Liver (tissue), 9 donors: Measurements from ENCODE around the gene SLC1A3. TPM values are rescaled to one million over a fixed set of nuclear protein-coding genes. Genes with fewer than 3 reads are reported as not detected.

Source experiments
- DNase-seq: peaks from one replicate; pipeline ENCODE4 v3.0.0-alpha.2; 2017; ENCODE audit warnings: low spot score
- H3K27ac ChIP-seq, 2 donors: one replicate each; pipeline ENCODE4 v1.7.0; 2013; ENCODE audit warnings: inconsistent platforms in 2 of 2, low read length in 2 of 2, control low read depth in 1 of 2, low read depth in 1 of 2, mild to moderate bottlenecking in 1 of 2
- H3K27me3 ChIP-seq, 4 donors: one replicate each; pipeline versions ENCODE4 v1.6.1 to v1.7.0; 2013; ENCODE audit warnings: low read length in 3 of 4, inconsistent platforms in 1 of 4, mild to moderate bottlenecking in 1 of 4, moderate library complexity in 1 of 4; ENCODE audit not compliant: control insufficient read depth in 4 of 4, insufficient read depth in 4 of 4
- H3K36me3 ChIP-seq, 4 donors: one replicate each; pipeline versions ENCODE4 v1.6.1 to v1.7.0; 2013; ENCODE audit warnings: low read length in 3 of 4, mild to moderate bottlenecking in 3 of 4, low read depth in 1 of 4, moderate library complexity in 1 of 4; ENCODE audit not compliant: control insufficient read depth in 4 of 4, insufficient read depth in 3 of 4
- H3K4me1 ChIP-seq, 4 donors: one replicate each; pipeline versions ENCODE4 v1.6.1 to v1.7.0; 2013; ENCODE audit warnings: low read length in 3 of 4, mild to moderate bottlenecking in 3 of 4, moderate library complexity in 1 of 4; ENCODE audit not compliant: control insufficient read depth in 4 of 4, insufficient read depth in 4 of 4
- H3K4me3 ChIP-seq, 3 donors: one replicate each; pipeline versions ENCODE4 v1.6.1 to v1.7.0; 2013; ENCODE audit warnings: low read length in 3 of 3, control low read depth in 1 of 3, low read depth in 1 of 3, mild to moderate bottlenecking in 1 of 3
- H3K9ac ChIP-seq, 2 donors: one replicate each; pipeline ENCODE4 v1.7.0; 2013; ENCODE audit warnings: low read length in 2 of 2, mild to moderate bottlenecking in 2 of 2, moderate library complexity in 2 of 2, control low read depth in 1 of 2, low read depth in 1 of 2
- H3K9me3 ChIP-seq, 4 donors: one replicate each; pipeline versions ENCODE4 v1.6.1 to v1.7.0; 2013; ENCODE audit warnings: low read length in 3 of 4; ENCODE audit not compliant: control insufficient read depth in 4 of 4
- ATF3 ChIP-seq: IDR thresholded peaks from 2 replicates; pipeline ENCODE4 v1.6.1; 2016; ENCODE audit warnings: antibody characterized with exemption
- CTCF ChIP-seq: fragments of 150-350 bp; IDR thresholded peaks from 2 replicates; pipeline ENCODE4 v1.5.1; 2017; ENCODE audit warnings: improper control_type of control experiment, low read depth, low read length; ENCODE audit not compliant: missing input control
- EGR1 ChIP-seq, 2 donors: IDR thresholded peaks; 2 replicates each; pipeline ENCODE4 v1.6.1; 2016 to 2018; ENCODE audit warnings: antibody characterized with exemption in 2 of 2, low read depth in 2 of 2
- FOXA1 ChIP-seq: IDR thresholded peaks from 2 replicates; pipeline ENCODE4 v1.6.1; 2016; ENCODE audit warnings: antibody characterized with exemption
- FOXA2 ChIP-seq: IDR thresholded peaks from 2 replicates; pipeline ENCODE4 v1.6.1; 2016; ENCODE audit warnings: antibody characterized with exemption
- GABPA ChIP-seq, 2 donors: IDR thresholded peaks in 1 of 2; conservative IDR thresholded peaks in 1 of 2; 2 replicates each; pipeline ENCODE4 v1.6.1; 2016; ENCODE audit warnings: antibody characterized with exemption in 2 of 2, mild to moderate bottlenecking in 1 of 2, moderate library complexity in 1 of 2
- HNF4G ChIP-seq: IDR thresholded peaks from 2 replicates; pipeline ENCODE4 v1.6.1; 2016; ENCODE audit warnings: antibody characterized with exemption
- JUND ChIP-seq, 2 donors: IDR thresholded peaks; 2 replicates each; pipeline ENCODE4 v1.6.1; 2016; ENCODE audit warnings: antibody characterized with exemption in 2 of 2
- MAX ChIP-seq: IDR thresholded peaks from 2 replicates; pipeline ENCODE4 v1.6.1; 2016; ENCODE audit warnings: antibody characterized with exemption
- NR2F2 ChIP-seq: IDR thresholded peaks from 2 replicates; pipeline ENCODE4 v1.6.1; 2016; ENCODE audit warnings: antibody characterized with exemption
- RAD21 ChIP-seq, 2 donors: IDR thresholded peaks; 2 replicates each; pipeline ENCODE4 v1.6.1; 2016; ENCODE audit warnings: antibody characterized with exemption in 2 of 2, mild to moderate bottlenecking in 2 of 2
- REST ChIP-seq: IDR thresholded peaks from 2 replicates; pipeline ENCODE4 v1.6.1; 2016; ENCODE audit warnings: antibody characterized with exemption, mild to moderate bottlenecking
- RXRA ChIP-seq, 2 donors: IDR thresholded peaks; 2 replicates each; pipeline ENCODE4 v1.6.1; 2017 to 2018; ENCODE audit warnings: antibody characterized with exemption in 2 of 2, mild to moderate bottlenecking in 1 of 2
- SP1 ChIP-seq: IDR thresholded peaks from 2 replicates; pipeline ENCODE4 v1.6.1; 2018; ENCODE audit warnings: antibody characterized with exemption, mild to moderate bottlenecking
- TAF1 ChIP-seq: conservative IDR thresholded peaks from 2 replicates; pipeline ENCODE4 v1.6.1; 2016; ENCODE audit warnings: antibody characterized with exemption, mild to moderate bottlenecking
- YY1 ChIP-seq: IDR thresholded peaks from 2 replicates; pipeline ENCODE4 v1.6.1; 2016; ENCODE audit warnings: antibody characterized with exemption, mild to moderate bottlenecking
- ZBTB33 ChIP-seq: IDR thresholded peaks from 2 replicates; pipeline ENCODE4 v1.6.1; 2016; ENCODE audit warnings: antibody characterized with exemption
- WGBS: extraction: QIAGEN DNeasy Blood & Tissue Kit; methylation state at CpG from one replicate; pipeline ENCODE4 v1.1.7; 2013; 5-methylcytosine and 5-hydroxymethylcytosine counted together
- polyA plus RNA-seq, 2 donors: library from polyadenylated mRNA; stranded (reverse) in 1 of 2; unstranded in 1 of 2; fragments of 200-250 nt in 1 of 2; fragments of >200 nt in 1 of 2; fragmentation: Nextera tagmentation in 1 of 2; extraction: Ambion mirVana in 1 of 2; gene quantifications; one replicate each; pipeline versions ENCODE4 v1.2.1 to v1.2.3, GENCODE V29; 2013 to 2015
- total RNA-seq, 2 donors: library from RNA; depleted of rRNA; stranded (reverse); fragments of >200 nt; gene quantifications; one replicate each; pipeline ENCODE4 v1.2.3, GENCODE V29; 2014
- donor health status: healthy.
- donor health status: healthy.
- donor health status: healthy.
- donor health status: healthy.
- donor health status: healthy.

The SLC1A3 gene
- total and polyA plus RNA-seq, 4 donors, result 1.8 to 8.8 (median 2.8) TPM

GRCh38 chr5:36705055-36705454 lies 98.6 kb downstream of the SLC1A3 start:
- H3K36me3 ChIP-seq, result no peaks in the 10 kb centered on the region
- 80% methylated on average over 3 of the region's 3 CpGs for WGBS

More at GRCh38 chr5:36705055-36705454, 98.6 kb downstream of the SLC1A3 start:
- Histone ChIP-seq H3K27ac (no peak overlapping the region), H3K4me3 (no peak overlapping the region), H3K9me3 (peaks cover 0 to 4% (median 1%) of the 10 kb centered on the region in 4 donors), H3K27me3 (no peaks in the 10 kb centered on the region), H3K4me1 (no peaks in the 10 kb centered on the region), H3K9ac (no peak overlapping the region)
- no peak for DNase-seq
- no peak for TF ChIP-seq MAX
- TF ChIP-seq REST, result no peak
- no peak for TF ChIP-seq HNF4G
- TF ChIP-seq EGR1 (IDR thresholded peaks at IDR 0.05; ENCODE audit: low read depth in 2 of 2), result no peak
- no peak for TF ChIP-seq RXRA (IDR thresholded peaks at IDR 0.05)
- TF ChIP-seq ZBTB33, result no peak
- TF ChIP-seq RAD21 (IDR thresholded peaks at IDR 0.05), result no peak
- no peak for TF ChIP-seq YY1
- TF ChIP-seq JUND (IDR thresholded peaks at IDR 0.05), result no peak
- no peak for TF ChIP-seq SP1
- TF ChIP-seq FOXA1, result no peak
- no peak for TF ChIP-seq GABPA (IDR thresholded peaks at IDR 0.05 in 1 of 2, conservative IDR thresholded peaks at IDR 0.05 in 1 of 2)
- TF ChIP-seq CTCF, result no peak
- TF ChIP-seq FOXA2, result no peak
- no peak for TF ChIP-seq NR2F2
- TF ChIP-seq TAF1, result no peak
- no peak for TF ChIP-seq ATF3
